ENCODE data around the gene LPA.

LPA gene

GRCh38 chr6:160510199-160510598 lies 153.9 kb downstream of the LPA start:
- DNase-seq: no peak

- no peak for DNase-seq
Observed at GRCh38 chr6:160509610-160510009, 154.5 kb downstream of the LPA start.

- no peak for DNase-seq
Observed at GRCh38 chr6:160508599-160508998, 155.5 kb downstream of the LPA start.

GRCh38 chr6:160507420-160507819 lies 156.7 kb downstream of the LPA start:
- no peak for DNase-seq

- no peak for DNase-seq
Observed at GRCh38 chr6:160505970-160506369, 158.1 kb downstream of the LPA start.

GRCh38 chr6:160500639-160501038 lies 163.4 kb downstream of the LPA start:
- DNase-seq: no peak

- no peak for DNase-seq
Observed at GRCh38 chr6:160494576-160494975, 169.5 kb downstream of the LPA start.

GRCh38 chr6:160489091-160489490 lies 175.0 kb downstream of the LPA start:
- DNase-seq: no peak

- DNase-seq: no peak
Observed at GRCh38 chr6:160487116-160487515, 177.0 kb downstream of the LPA start.
